K562 (cell line): ENCODE measurements around the gene CPNE9. TPM values are rescaled to one million over a fixed set of nuclear protein-coding genes. Genes with fewer than 3 reads are reported as not detected.

Experiments
- BHLHE40 ChIP-seq: IDR thresholded peaks from 2 replicates; pipeline ENCODE4 v1.6.1; 2011; ENCODE audit warnings: low read length, improper control_type of control experiment
- CBX1 ChIP-seq: sonication (generic); IDR thresholded peaks from 2 replicates; pipeline ENCODE4 v1.6.1; 2016; ENCODE audit warnings: antibody characterized with exemption, low read depth, mild to moderate bottlenecking
- CHD2 ChIP-seq: IDR thresholded peaks from 2 replicates; pipeline ENCODE4 v1.6.1; 2011; ENCODE audit warnings: low read depth, low read length
- ETV6 ChIP-seq, 3 experiments: fragments of 150-350 bp in 1 of 3; sonication (generic) in 1 of 3; formaldehyde crosslinking in 1 of 3; IDR thresholded peaks; 2 replicates each; pipeline versions ENCODE4 v1.6.1 to v1.8.0; 2014 to 2022; ENCODE audit warnings: borderline replicate concordance in 2 of 3, low read depth in 2 of 3, antibody characterized with exemption in 1 of 3, low read length in 1 of 3, mild to moderate bottlenecking in 1 of 3, missing genetic modification reagents in 1 of 3
- MCM5 ChIP-seq: fragments of 450-650 bp; IDR thresholded peaks from 2 replicates; pipeline ENCODE4 v1.6.1; 2016; ENCODE audit warnings: low read depth
- MLLT1 ChIP-seq, 2 experiments: fragments of 450-650 bp; IDR thresholded peaks; 2 replicates each; pipeline ENCODE4 v1.6.1; 2016
- SP1 ChIP-seq: sonication (generic); formaldehyde crosslinking; IDR thresholded peaks from 2 replicates; pipeline ENCODE4 v1.8.1; 2022; ENCODE audit warnings: mild to moderate bottlenecking, missing genetic modification reagents
- STAT5B ChIP-seq: fragments of 250-450 bp; sonication (Bioruptor Pico); IDR thresholded peaks from 2 replicates; pipeline ENCODE4 v1.8.0; 2021; ENCODE audit warnings: mild to moderate bottlenecking, inconsistent platforms
- ZEB2 ChIP-seq: fragments of 450-650 bp; IDR thresholded peaks from 2 replicates; pipeline ENCODE4 v1.6.1; 2016
- ZNF316 ChIP-seq: fragments of 450-650 bp; IDR thresholded peaks from 2 replicates; pipeline ENCODE4 v1.6.1; 2016
- ZNF766 ChIP-seq: fragments of 200-800 bp; sonication (Bioruptor generic); conservative IDR thresholded peaks from 2 replicates; pipeline ENCODE4 v1.6.1; 2016; ENCODE audit warnings: missing genetic modification characterization, missing compliant biosample characterization
- polyA plus RNA-seq, 8 experiments: library from polyadenylated mRNA; depleted of rRNA in 4 of 8; stranded (reverse) in 5 of 8; unstranded in 3 of 8; fragments of >200 nt; fragmentation: Nextera tagmentation in 2 of 8; fragmentation: Illumina TruSeq in 1 of 8; extraction: Ambion mirVana in 2 of 8; extraction: Trizol in 1 of 8; gene quantifications; 2 replicates each; pipeline versions ENCODE4 v1.2.1 to v1.2.3, GENCODE V29; 2011 to 2014; ENCODE audit warnings: inconsistent platforms in 1 of 8, missing spikeins in 1 of 8
- total RNA-seq, 7 experiments: library from RNA; depleted of rRNA in 6 of 7; stranded (reverse); fragments of >200 nt in 6 of 7; fragmentation: Illumina TruSeq in 2 of 7; extraction: Trizol in 2 of 7; gene quantifications; 2 replicates each; pipeline versions ENCODE4 v1.2.1 to v1.2.3, GENCODE V29; 2011 to 2021; ENCODE audit warnings: low replicate concordance in 1 of 7
- TF ChIP-seq, protein P1 (sequence below): fragments of 450-650 bp; IDR thresholded peaks from 2 replicates; pipeline ENCODE4 v1.6.1; 2016; ENCODE audit warnings: antibody characterized with exemption
- TF ChIP-seq, protein P2 (sequence below): fragments of 250-450 bp; sonication (Bioruptor Pico); IDR thresholded peaks from 2 replicates; pipeline ENCODE4 v1.8.0; 2021; ENCODE audit warnings: mild to moderate bottlenecking, moderate library complexity
- TF ChIP-seq, protein P3 (sequence below): sonication (generic); formaldehyde crosslinking; IDR thresholded peaks from 2 replicates; pipeline ENCODE4 v1.5.0; 2020; ENCODE audit warnings: missing genetic modification reagents
- TF ChIP-seq, protein P4 (sequence below): sonication (generic); formaldehyde crosslinking; IDR thresholded peaks from 2 replicates; pipeline ENCODE4 v1.8.0; 2022; ENCODE audit warnings: mild to moderate bottlenecking, missing genetic modification reagents
- TF ChIP-seq, protein P5 (sequence below): fragments of 450-650 bp; IDR thresholded peaks from 2 replicates; pipeline ENCODE4 v1.6.1; 2018; ENCODE audit not compliant: partially characterized antibody

CPNE9 gene
- total and polyA plus RNA-seq, 9 of the 15 experiments (the other 6 are each of a cell fraction or from before 2014, with no cell fraction given): 0.22 to 0.56 (median 0.29) TPM; not detected in 3

DNA sequence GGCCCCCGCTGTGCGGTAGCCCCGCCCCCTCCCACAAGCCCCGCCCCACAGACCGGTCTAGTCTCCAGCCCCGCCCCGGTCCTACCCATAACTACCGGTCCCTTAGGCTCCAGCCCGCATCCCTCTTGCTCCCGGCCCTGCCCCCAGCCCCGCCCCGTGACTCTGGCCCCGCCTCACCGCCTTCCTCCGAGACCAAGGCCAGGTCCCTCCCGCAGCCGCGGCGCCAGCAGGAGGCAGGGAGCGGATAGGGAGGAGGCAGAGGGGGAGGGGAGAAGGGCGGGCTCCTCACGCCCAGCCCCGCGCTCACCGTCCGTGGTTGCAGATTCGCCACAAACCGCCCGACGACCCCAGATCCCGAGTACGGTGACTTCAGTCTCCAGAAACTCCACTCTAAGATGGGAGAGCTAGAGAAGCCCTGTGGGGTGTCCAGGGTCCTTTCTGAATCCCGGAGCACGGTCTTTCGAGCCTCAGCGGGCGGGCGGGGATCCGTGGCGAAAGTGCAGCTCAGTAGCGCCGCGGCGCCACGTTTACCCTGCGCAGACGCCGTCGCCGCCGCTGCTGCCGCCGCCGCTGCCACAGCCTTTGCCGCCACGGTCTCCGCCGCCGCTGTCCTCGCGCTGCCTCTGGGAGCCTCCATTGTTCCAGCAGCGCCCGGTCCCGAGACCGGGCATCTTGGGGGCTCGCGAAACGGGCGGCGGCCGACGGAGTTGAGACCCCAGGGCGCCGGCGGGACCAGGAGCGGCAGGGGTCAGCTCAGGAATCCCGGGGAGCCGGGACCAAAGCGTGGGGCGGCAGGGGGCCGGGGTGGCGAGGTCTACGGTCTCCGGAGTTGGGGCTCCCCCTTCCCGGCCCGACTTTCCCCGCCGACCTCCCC lies 27.8 kb downstream of the CPNE9 start, which contains the start of gene BRPF1 (continued):
- TF ChIP-seq ZEB2 (peak; percentile 100), ZNF316 (no peak), CHD2 (peak; percentile 74), CBX1 (no peak), ZNF766 (no peak), SP1 (CRISPR knock-in tag) (peak; percentile 99), ETV6 (IDR thresholded peaks at IDR 0.05; ENCODE audit: borderline replicate concordance in 1 of 2, low read depth in 2 of 2, low read length in 1 of 2) (no peak), ETV6 (CRISPR knock-in tag; IDR thresholded peaks at IDR 0.05; ENCODE audit: borderline replicate concordance) (no peak), STAT5B (CRISPR knock-in tag) (no peak), MLLT1 (IDR thresholded peaks at IDR 0.05) (no peak), BHLHE40 (0 out of 2 replicates have a peak, but pooled peaks have one; percentile 20), MCM5 (no peak)
- TF ChIP-seq, protein P1, sequence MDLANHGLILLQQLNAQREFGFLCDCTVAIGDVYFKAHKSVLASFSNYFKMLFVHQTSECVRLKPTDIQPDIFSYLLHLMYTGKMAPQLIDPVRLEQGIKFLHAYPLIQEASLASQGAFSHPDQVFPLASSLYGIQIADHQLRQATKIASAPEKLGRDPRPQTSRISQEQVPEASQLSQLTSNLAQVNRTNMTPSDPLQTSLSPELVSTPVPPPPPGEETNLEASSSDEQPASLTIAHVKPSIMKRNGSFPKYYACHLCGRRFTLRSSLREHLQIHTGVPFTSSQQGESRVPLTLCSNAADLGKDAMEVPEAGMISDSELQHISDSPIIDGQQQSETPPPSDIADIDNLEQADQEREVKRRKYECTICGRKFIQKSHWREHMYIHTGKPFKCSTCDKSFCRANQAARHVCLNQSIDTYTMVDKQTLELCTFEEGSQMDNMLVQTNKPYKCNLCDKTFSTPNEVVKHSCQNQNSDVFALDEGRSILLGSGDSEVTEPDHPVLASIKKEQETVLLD: peak; percentile 97
- TF ChIP-seq, protein P2, sequence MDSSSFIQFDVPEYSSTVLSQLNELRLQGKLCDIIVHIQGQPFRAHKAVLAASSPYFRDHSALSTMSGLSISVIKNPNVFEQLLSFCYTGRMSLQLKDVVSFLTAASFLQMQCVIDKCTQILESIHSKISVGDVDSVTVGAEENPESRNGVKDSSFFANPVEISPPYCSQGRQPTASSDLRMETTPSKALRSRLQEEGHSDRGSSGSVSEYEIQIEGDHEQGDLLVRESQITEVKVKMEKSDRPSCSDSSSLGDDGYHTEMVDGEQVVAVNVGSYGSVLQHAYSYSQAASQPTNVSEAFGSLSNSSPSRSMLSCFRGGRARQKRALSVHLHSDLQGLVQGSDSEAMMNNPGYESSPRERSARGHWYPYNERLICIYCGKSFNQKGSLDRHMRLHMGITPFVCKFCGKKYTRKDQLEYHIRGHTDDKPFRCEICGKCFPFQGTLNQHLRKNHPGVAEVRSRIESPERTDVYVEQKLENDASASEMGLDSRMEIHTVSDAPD (CRISPR knock-in tag): no peak
- TF ChIP-seq, protein P3, sequence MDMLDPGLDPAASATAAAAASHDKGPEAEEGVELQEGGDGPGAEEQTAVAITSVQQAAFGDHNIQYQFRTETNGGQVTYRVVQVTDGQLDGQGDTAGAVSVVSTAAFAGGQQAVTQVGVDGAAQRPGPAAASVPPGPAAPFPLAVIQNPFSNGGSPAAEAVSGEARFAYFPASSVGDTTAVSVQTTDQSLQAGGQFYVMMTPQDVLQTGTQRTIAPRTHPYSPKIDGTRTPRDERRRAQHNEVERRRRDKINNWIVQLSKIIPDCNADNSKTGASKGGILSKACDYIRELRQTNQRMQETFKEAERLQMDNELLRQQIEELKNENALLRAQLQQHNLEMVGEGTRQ (CRISPR knock-in tag): peak; percentile 21; the same call in 1 of the 2 replicates
- TF ChIP-seq, protein P4, sequence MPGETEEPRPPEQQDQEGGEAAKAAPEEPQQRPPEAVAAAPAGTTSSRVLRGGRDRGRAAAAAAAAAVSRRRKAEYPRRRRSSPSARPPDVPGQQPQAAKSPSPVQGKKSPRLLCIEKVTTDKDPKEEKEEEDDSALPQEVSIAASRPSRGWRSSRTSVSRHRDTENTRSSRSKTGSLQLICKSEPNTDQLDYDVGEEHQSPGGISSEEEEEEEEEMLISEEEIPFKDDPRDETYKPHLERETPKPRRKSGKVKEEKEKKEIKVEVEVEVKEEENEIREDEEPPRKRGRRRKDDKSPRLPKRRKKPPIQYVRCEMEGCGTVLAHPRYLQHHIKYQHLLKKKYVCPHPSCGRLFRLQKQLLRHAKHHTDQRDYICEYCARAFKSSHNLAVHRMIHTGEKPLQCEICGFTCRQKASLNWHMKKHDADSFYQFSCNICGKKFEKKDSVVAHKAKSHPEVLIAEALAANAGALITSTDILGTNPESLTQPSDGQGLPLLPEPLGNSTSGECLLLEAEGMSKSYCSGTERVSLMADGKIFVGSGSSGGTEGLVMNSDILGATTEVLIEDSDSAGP (CRISPR knock-in tag): no peak
- TF ChIP-seq, protein P5, sequence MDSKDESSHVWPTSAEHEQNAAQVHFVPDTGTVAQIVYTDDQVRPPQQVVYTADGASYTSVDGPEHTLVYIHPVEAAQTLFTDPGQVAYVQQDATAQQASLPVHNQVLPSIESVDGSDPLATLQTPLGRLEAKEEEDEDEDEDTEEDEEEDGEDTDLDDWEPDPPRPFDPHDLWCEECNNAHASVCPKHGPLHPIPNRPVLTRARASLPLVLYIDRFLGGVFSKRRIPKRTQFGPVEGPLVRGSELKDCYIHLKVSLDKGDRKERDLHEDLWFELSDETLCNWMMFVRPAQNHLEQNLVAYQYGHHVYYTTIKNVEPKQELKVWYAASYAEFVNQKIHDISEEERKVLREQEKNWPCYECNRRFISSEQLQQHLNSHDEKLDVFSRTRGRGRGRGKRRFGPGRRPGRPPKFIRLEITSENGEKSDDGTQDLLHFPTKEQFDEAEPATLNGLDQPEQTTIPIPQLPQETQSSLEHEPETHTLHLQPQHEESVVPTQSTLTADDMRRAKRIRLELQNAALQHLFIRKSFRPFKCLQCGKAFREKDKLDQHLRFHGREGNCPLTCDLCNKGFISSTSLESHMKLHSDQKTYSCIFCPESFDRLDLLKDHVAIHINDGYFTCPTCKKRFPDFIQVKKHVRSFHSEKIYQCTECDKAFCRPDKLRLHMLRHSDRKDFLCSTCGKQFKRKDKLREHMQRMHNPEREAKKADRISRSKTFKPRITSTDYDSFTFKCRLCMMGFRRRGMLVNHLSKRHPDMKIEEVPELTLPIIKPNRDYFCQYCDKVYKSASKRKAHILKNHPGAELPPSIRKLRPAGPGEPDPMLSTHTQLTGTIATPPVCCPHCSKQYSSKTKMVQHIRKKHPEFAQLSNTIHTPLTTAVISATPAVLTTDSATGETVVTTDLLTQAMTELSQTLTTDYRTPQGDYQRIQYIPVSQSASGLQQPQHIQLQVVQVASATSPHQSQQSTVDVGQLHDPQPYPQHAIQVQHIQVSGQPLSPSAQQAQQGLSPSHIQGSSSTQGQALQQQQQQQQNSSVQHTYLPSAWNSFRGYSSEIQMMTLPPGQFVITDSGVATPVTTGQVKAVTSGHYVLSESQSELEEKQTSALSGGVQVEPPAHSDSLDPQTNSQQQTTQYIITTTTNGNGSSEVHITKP: peak; percentile 62
